Measurements from ENCODE around the gene TBC1D4.
A peak's percentile ranks its signal among the peaks of the same experiment; 100 is the strongest.

The TBC1D4 gene

DNA sequence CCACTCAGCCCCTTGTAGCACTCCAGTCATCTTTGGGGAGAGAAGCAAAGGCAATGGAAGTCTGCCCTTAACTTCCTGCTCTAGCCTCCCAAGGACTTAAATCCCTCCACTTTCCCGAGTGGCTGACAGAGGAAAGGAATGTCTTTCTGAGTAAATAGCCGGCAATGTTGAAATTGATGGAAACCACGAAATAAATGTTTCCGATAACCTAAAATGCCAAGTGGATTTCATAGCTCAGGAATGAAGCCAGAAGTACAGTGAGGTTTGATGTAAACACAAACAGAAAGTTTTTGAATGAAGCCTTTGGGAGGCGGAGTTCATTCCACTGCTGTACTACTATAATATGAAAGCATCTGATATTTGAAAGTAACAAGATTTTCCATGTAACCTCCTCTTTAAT is 14.0 kb upstream of the TBC1D4 start:
- DNase-seq (no peak), ATAC-seq (replicated peaks) (no peak)
- no peaks in the 10 kb centered on the region for H3K9me3 Mint-ChIP-seq
- H3K4me3 Mint-ChIP-seq, result no peak overlapping the region
- no peak overlapping the region for H3K27ac Mint-ChIP-seq
- H3K36me3 Mint-ChIP-seq, result no peaks in the 10 kb centered on the region
- H3K4me1 Mint-ChIP-seq, result peaks cover 0 to 3% of the 10 kb centered on the region in 2 donors
- H3K27me3 Mint-ChIP-seq, result peaks cover 8 to 12% of the 10 kb centered on the region in 2 donors

DNA sequence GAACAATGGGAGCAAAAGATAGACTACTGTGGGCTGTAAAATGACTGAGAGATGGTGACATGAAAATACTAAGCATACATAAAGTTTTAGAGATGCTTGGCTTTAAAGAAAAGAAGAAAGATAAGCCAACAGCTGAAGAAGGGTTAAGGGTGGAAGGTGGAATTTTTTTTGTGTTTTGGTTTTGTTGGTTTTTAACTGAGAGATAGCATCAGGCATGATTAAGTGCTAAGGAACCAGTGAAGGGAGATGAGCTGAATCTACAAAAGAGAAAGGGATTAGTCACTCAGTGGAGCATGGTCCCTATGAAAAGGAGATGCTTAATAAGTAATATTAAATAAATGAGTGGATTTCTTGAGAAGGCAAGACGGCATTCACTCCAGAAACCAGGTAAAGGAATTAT is 12.5 kb upstream of the TBC1D4 start:
- Mint-ChIP-seq H3K4me3 (no peak overlapping the region), H3K9me3 (no peaks in the 10 kb centered on the region), H3K27ac (no peak overlapping the region), H3K36me3 (no peaks in the 10 kb centered on the region), H3K4me1 (peaks cover 0 to 5% of the 10 kb centered on the region in 2 donors), H3K27me3 (peaks cover 8 to 16% of the 10 kb centered on the region in 2 donors)
- ATAC-seq (replicated peaks) (no peak), DNase-seq (no peak)

DNA sequence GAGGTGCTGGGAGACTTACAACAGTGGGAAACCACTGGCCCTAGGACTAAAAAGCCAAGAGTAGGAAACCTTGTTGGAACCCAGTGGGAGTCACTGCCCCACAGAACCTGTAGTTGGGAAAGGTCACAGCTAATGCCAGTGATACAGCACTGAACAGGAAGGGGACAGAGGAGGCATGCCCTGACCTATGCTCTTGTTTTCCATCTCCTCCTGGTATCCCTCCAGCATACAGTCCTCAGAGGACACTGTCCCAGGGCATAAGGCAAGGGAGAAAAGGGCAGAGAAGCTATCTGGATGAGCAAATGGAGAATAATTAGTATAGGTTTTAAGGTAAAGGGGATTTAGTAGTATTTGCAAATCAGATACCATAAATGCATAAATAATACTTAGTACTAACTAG is 11.2 kb upstream of the TBC1D4 start:
- peaks cover 3 to 10% of the 10 kb centered on the region in 2 donors for H3K27me3 Mint-ChIP-seq

DNA sequence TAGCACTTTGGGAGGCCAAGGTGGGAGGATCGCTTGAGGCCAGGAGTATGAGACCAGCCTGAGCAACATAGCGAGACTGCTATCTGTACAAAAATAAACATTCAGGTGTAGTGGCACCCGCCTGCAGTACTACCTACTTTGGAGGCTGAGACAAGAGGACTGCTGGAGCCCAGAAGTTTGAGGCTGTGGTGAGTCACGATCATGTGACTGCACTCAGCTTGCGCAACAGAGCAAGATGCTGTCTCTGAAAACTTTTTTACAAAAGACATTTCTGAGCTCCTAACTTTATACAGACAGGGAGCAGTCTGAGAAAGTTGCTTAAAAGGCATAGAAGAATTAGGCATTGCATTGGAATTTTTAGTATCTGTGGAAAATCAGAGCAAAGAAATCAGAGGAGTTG is 10.4 kb upstream of the TBC1D4 start:
- Mint-ChIP-seq H3K4me3 (no peak overlapping the region), H3K27me3 (peaks cover 3 to 10% of the 10 kb centered on the region in 2 donors), H3K27ac (no peak overlapping the region), H3K4me1 (peaks cover 0 to 6% of the 10 kb centered on the region in 2 donors), H3K36me3 (no peaks in the 10 kb centered on the region), H3K9me3 (no peaks in the 10 kb centered on the region)
- no peak for DNase-seq
- no peak for ATAC-seq (replicated peaks)

More for the DNA sequence above, 11.2 kb upstream of the TBC1D4 start:
- Mint-ChIP-seq H3K27ac (no peak overlapping the region), H3K4me1 (peaks cover 0 to 6% of the 10 kb centered on the region in 2 donors), H3K9me3 (no peaks in the 10 kb centered on the region), H3K4me3 (no peak overlapping the region), H3K36me3 (no peaks in the 10 kb centered on the region)
- ATAC-seq (replicated peaks), result no peak
- DNase-seq, result no peak

DNA sequence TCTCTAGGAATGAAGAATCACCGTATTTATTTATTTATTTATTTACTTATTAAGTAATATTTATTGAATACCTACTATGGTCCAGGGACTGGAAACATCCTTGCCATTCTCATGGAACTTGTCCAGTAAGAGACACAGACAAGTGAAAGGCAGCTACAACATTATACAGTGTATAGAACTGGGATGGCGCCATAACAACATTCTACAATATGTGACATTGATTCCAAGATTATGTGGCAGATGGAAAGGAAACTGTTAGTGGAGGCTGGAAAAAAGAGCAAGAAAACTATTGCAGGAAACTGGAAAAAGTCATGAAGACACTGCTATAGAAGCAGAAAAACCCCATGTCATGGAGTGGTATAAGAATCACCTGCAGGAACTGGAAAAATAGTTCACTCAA is 9.4 kb upstream of the TBC1D4 start:
- Mint-ChIP-seq H3K36me3 (no peaks in the 10 kb centered on the region), H3K27ac (no peak overlapping the region), H3K4me3 (no peak overlapping the region), H3K9me3 (no peaks in the 10 kb centered on the region), H3K27me3 (peaks cover 4 to 18% of the 10 kb centered on the region in 2 donors), H3K4me1 (peaks cover 0 to 6% of the 10 kb centered on the region in 2 donors)
- ATAC-seq (replicated peaks), result no peak
- DNase-seq, result no peak

DNA sequence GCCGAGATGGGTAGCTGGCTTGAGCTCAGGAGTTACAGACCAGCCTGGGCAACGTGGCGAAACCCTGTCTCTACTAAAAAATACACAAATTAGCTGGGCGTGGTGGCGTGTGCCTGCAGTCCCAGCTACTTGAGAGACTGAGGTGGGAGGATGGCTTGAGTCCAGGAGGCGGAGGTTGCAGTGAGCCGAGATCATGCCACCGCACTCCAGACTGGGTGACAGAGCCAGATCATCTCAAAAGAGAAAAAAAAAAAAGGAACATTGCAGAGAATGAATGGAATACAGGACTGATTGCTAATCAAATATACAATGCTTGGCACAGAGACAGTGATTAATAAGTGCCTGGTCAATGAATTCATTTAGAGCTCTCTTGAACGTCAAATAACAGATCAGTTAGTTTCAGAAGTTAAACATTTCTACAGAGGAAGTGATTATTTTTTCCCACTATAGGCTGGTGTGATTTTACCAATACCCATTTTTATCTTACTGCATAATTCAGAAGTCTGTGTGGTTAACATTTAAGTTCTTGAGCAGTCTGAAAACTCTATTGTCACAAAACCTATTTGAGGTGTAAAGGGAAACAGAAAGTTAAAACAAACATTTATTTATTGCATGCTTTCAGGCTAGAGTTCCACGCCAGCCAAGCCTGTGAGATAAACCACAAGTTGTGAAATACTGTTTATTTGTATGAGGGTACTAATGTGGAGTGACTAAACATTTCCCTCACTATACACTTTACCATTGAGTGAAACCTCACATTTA is 7.7 kb upstream of the TBC1D4 start:
- ATAC-seq (replicated peaks), result peak; percentile 53 to 57
- no peak overlapping the region for H3K27ac Mint-ChIP-seq

DNA sequence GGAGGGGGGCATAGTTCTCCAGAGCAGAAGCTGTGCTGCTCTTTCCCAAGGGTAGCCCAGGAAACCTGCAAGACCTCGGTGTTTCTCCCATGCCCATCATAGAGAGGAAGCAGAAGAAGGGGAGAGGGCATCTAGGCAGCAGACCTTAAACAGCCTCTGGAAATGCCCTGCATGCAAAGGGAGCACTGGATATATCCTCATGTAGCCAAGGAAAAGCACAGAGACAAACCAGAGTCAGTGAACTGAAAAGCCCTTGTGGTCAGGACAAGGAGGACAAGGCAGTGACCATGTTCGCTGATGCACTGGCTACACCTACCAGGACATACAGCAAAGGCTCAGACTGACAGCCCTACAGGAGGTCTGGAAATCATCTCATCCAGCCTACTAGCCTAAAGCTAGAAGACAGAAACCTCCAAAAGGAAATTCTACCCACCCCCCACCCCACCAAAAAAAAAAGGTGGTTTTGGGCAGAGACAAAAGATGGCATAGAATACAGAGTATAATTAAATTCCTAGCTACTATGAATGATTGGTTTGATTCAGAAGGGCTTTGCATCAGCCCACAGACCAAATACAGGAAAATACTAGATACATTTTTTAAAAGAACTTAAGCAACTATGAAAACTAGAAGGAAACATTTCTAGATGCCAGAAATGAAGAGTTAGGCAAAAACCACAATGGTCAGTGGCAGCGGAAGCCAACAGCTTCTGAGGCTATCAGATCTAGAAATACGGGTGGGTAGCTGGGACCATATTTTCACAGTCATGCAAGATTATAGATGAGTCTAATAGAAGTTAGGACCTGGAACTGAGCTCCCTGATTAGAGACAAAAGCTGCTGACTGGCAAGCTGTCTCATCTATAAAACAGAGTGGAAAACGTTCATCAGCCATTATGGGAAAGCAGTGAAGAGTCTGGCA is 4.4 kb upstream of the TBC1D4 start:
- peaks cover 5 to 7% of the 10 kb centered on the region in 2 donors for H3K4me1 Mint-ChIP-seq
- peaks cover 0 to 3% of the 10 kb centered on the region in 2 donors for H3K36me3 Mint-ChIP-seq
- no peaks in the 10 kb centered on the region for H3K9me3 Mint-ChIP-seq
- no peak overlapping the region for H3K4me3 Mint-ChIP-seq
- ATAC-seq (replicated peaks), result no peak
- peaks cover 24 to 41% of the 10 kb centered on the region in 2 donors for H3K27me3 Mint-ChIP-seq
- H3K27ac Mint-ChIP-seq, result no peak overlapping the region
- DNase-seq, result no peak

More for the DNA sequence above, 7.7 kb upstream of the TBC1D4 start:
- DNase-seq, result no peak
- no peak overlapping the region for H3K4me3 Mint-ChIP-seq
- H3K27me3 Mint-ChIP-seq, result peaks cover 19 to 32% of the 10 kb centered on the region in 2 donors
- H3K4me1 Mint-ChIP-seq, result peaks cover 0 to 6% of the 10 kb centered on the region in 2 donors
- H3K9me3 Mint-ChIP-seq, result no peaks in the 10 kb centered on the region
- no peaks in the 10 kb centered on the region for H3K36me3 Mint-ChIP-seq

DNA sequence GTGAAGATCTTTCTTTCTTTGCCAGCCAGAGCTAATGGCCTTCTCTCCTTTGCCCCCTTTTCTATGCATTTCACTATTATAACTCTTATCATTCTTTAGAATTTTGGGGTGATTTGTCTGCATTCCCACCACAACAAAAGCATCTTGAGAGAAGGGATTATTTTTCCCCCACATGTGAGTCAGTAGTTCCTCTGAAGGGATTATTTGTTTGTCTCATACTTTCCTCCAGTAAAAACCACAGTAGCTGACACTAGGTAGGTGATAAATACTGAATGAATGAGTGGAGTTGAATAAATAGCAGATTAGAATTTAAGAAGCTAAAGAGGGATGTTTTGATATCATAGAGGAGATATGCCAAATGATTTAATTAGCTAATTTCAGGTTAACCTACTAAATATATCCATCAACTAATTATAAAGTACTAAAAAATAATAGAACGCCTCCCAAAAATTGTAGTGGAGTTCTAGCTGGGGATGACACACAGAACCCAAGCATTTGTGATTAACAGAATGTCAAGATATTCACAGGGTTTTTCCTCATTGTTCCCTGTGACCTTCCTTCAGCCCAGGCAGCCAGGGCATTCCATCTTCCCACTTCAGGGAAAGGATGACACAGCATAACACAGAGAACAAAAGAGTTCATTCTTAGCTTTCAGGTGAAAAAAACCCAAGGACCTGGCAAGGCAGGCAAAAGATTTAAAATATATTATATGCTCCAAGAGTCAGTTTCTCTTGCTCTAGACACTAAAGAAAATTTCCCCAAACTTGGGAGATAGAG is 3.5 kb upstream of the TBC1D4 start:
- no peak overlapping the region for H3K4me3 Mint-ChIP-seq
- peaks cover 0 to 3% of the 10 kb centered on the region in 2 donors for H3K36me3 Mint-ChIP-seq
- ATAC-seq (replicated peaks) (no peak), DNase-seq (no peak)
- H3K27ac Mint-ChIP-seq, result no peak overlapping the region
- peaks cover 12 to 16% of the 10 kb centered on the region in 2 donors for H3K4me1 Mint-ChIP-seq
- H3K27me3 Mint-ChIP-seq, result peaks cover 32 to 42% of the 10 kb centered on the region in 2 donors
- H3K9me3 Mint-ChIP-seq, result no peaks in the 10 kb centered on the region

DNA sequence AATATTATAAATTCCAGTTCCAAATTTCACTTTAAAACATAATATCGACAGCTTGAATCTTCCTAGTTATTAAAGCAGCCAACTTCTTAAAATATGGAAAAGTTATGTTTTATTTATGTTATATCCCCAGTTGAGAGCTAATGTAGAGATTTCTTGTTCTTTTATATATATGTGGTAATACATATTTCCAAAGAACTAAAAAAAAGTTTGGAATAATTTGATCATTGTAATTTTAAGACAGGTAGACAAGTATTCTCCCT is 781 bp upstream of the TBC1D4 start:
- peak overlapping the region; percentile 89 to 99 for H3K4me3 Mint-ChIP-seq
- no peak overlapping the region for H3K27ac Mint-ChIP-seq
- DNase-seq (no peak), ATAC-seq (replicated peaks) (no peak)
- peaks cover 12 to 32% of the 10 kb centered on the region in 2 donors for H3K4me1 Mint-ChIP-seq
- H3K27me3 Mint-ChIP-seq, result peaks cover 43 to 66% of the 10 kb centered on the region in 2 donors
- no peaks in the 10 kb centered on the region for H3K9me3 Mint-ChIP-seq
- peaks cover 0 to 3% of the 10 kb centered on the region in 2 donors for H3K36me3 Mint-ChIP-seq

DNA sequence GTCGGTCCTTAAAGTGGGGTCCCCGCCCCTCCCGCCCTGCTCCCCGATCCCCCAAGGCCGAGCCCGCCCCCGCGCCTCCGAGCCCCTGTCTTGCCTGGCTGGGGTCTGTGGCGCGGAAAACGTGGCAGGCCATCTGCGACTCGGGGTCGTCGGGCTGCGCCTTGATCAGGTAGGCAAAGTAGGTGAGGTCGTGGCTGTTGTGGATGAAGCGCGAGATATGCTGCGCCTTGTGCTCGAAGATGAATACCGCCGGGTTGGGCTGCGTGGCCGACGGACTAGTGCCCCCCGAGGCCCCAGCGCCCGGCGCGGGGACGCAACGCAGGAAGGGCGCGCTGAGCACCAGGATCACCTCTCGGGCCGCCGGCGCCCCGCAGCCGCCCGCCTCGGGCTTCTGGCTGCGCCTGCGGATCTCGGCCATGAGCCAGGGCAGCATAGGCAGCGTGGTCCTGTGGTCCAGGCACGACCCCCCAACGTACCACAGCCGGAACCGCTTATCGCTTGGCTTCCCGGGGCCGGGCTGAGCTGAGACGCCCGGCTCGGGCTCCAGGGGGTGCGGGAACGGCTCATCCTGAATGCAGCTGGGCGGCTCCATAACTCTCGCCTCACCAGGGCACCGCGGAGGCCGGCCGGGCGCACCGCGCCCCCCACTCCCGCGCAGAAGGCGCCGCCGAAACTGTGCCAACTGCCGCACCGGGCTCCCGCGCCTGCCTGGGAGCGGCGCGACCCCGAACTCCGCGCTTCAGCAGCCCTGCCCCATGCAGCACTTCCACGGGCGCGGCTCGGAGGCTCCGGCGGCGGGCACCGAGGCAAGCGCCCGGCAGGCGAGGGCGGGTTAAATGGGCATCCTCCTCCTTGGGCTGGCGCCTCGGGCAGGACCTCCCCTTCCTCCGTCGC is 546 bp downstream of the TBC1D4 start:
- Mint-ChIP-seq H3K4me3 (peak overlapping the region; percentile 89 to 99), H3K27me3 (peaks cover 42 to 60% of the 10 kb centered on the region in 2 donors), H3K4me1 (peaks cover 12 to 32% of the 10 kb centered on the region in 2 donors), H3K36me3 (peaks cover 0 to 3% of the 10 kb centered on the region in 2 donors), H3K27ac (peak overlapping the region; percentile 71), H3K9me3 (no peaks in the 10 kb centered on the region)
- peak; percentile 29 to 33 for ATAC-seq (replicated peaks)
- DNase-seq, result peak; percentile 14

DNA sequence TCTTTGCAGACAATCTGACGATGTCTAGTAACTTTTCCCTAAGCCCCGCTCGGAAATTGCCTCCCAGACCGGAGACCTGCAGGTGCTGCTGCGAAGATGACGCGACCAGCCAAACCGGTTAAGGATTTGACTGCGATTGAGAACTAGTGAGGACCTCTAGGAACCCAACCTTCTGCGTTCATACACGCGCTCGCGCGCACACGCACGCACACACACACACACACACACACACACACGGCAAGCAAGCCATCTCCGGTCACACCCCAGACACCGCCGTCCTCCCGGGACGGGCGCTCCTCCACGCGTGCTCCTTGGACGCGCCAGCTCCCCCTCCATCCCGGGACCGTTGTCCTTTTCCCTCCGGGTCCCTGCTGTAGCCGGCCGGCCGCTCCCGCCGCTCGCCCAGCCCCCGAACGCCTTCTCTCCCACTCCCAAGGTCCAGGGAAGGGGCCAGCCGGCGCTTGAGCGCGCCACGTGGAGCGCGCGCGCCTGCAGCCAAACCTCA is 1.2 kb downstream of the TBC1D4 start:
- H3K4me3 Mint-ChIP-seq, result peak overlapping the region; percentile 86 to 99
- no peaks in the 10 kb centered on the region for H3K9me3 Mint-ChIP-seq
- ATAC-seq (replicated peaks), result peak; percentile 14 to 31
- peaks cover 12 to 32% of the 10 kb centered on the region in 2 donors for H3K4me1 Mint-ChIP-seq
- peak overlapping the region; percentile 71 for H3K27ac Mint-ChIP-seq
- H3K36me3 Mint-ChIP-seq, result peaks cover 0 to 3% of the 10 kb centered on the region in 2 donors
- DNase-seq, result peak; percentile 11
- H3K27me3 Mint-ChIP-seq, result peaks cover 36 to 53% of the 10 kb centered on the region in 2 donors

DNA sequence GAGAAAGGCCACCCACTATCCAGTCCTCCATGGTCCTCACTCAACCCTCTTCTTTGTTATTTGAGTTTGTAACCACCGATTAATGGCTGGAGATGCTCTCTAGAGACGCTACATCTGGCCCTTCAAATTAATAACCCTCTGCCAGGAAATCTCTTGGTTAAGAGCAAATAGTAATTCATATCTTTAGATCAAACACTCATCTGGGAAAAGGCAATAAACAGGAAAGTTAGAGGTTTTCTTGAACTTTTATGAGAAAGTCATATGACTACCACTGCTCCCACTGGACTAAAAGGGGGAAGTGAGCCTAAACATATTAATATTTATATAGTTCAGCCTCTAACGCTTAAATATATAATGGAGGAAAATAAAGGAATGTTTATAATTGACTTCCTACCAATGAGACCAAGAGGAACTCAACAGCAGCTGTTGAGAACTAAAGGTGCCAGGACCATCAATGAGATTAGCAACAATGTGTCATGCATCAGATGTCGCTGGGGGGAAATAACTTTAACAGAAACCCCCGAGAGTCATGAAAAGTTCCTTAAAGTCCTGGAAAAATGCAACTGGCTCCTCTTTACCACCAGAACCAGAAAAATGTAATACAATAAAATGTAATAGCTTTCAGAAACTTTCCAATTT is 2.7 kb downstream of the TBC1D4 start:
- ATAC-seq (replicated peaks) (no peak), DNase-seq (no peak)
- no peaks in the 10 kb centered on the region for H3K9me3 Mint-ChIP-seq
- peaks cover 12 to 32% of the 10 kb centered on the region in 2 donors for H3K4me1 Mint-ChIP-seq
- peaks cover 26 to 45% of the 10 kb centered on the region in 2 donors for H3K27me3 Mint-ChIP-seq
- H3K27ac Mint-ChIP-seq, result no peak overlapping the region
- no peak overlapping the region for H3K4me3 Mint-ChIP-seq
- peaks cover 0 to 3% of the 10 kb centered on the region in 2 donors for H3K36me3 Mint-ChIP-seq

DNA sequence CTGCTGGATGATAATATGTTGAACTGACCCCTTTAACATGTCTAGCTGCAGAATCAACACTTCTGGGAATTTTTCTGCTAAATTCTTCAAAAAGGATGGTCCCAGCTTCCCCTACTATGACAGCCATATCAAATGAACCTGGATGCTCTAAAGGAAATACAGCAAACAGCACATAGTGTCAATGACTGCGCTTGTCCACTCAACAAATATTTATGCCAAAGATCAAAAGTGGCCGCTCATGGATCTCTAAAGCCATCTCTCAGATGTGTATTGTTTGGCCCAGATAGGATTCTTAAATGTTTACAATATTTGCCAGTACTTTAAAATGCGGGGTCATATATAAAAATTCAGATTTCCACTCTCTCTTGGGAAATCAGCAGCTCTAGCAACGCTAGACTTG is 3.3 kb downstream of the TBC1D4 start:
- DNase-seq, result no peak
- Mint-ChIP-seq H3K36me3 (peaks cover 0 to 3% of the 10 kb centered on the region in 2 donors), H3K27ac (no peak overlapping the region), H3K9me3 (no peaks in the 10 kb centered on the region), H3K4me3 (no peak overlapping the region), H3K4me1 (peaks cover 12 to 32% of the 10 kb centered on the region in 2 donors), H3K27me3 (peaks cover 23 to 40% of the 10 kb centered on the region in 2 donors)
- ATAC-seq (replicated peaks), result no peak

All from stimulated activated naive B cell treated with anti-CD40 and anti-IgM and Interleukin-4, amounts not matched to agents 10 μg/mL and 1 μg/mL and 100 μg/mL, for 72 hours (primary cell).